ENCODE measurements around the gene PTGIS.

The PTGIS gene

GRCh38 chr20:49518576-49518975 is 49.4 kb downstream of the PTGIS start:
- Mint-ChIP-seq H3K27ac (no peak overlapping the region), H3K36me3 (ENCODE audit: low read depth) (peaks cover 3% of the 10 kb centered on the region), H3K4me3 (no peak overlapping the region), H3K9me3 (no peaks in the 10 kb centered on the region), H3K4me1 (ENCODE audit: low read depth) (no peaks in the 10 kb centered on the region), H3K27me3 (peaks cover 31% of the 10 kb centered on the region)

- H3K4me3 Mint-ChIP-seq: no peak overlapping the region
- no peak overlapping the region for H3K27ac Mint-ChIP-seq
- H3K27me3 Mint-ChIP-seq: peaks cover 28% of the 10 kb centered on the region
- no peaks in the 10 kb centered on the region for H3K36me3 Mint-ChIP-seq (ENCODE audit: low read depth)
- H3K9me3 Mint-ChIP-seq: no peaks in the 10 kb centered on the region
- H3K4me1 Mint-ChIP-seq (ENCODE audit: low read depth): no peaks in the 10 kb centered on the region
Observed at GRCh38 chr20:49517805-49518100, 50.2 kb downstream of the PTGIS start.

GRCh38 chr20:49516916-49517804 is 50.8 kb downstream of the PTGIS start:
- no peaks in the 10 kb centered on the region for H3K9me3 Mint-ChIP-seq
- H3K4me1 Mint-ChIP-seq (ENCODE audit: low read depth): no peaks in the 10 kb centered on the region
- H3K27ac Mint-ChIP-seq: no peak overlapping the region
- no peaks in the 10 kb centered on the region for H3K36me3 Mint-ChIP-seq (ENCODE audit: low read depth)
- H3K27me3 Mint-ChIP-seq: peaks cover 24% of the 10 kb centered on the region
- H3K4me3 Mint-ChIP-seq: no peak overlapping the region

- Mint-ChIP-seq H3K27ac (no peak overlapping the region), H3K27me3 (peaks cover 25% of the 10 kb centered on the region), H3K4me1 (ENCODE audit: low read depth) (no peaks in the 10 kb centered on the region), H3K36me3 (ENCODE audit: low read depth) (no peaks in the 10 kb centered on the region), H3K9me3 (no peaks in the 10 kb centered on the region), H3K4me3 (no peak overlapping the region)
Observed at GRCh38 chr20:49515586-49515985, 52.4 kb downstream of the PTGIS start.

- H3K27ac Mint-ChIP-seq: no peak overlapping the region
- H3K27me3 Mint-ChIP-seq: peaks cover 38% of the 10 kb centered on the region
Observed at GRCh38 chr20:49513517-49513916, 54.4 kb downstream of the PTGIS start.

GRCh38 chr20:49513009-49513408 is 54.9 kb downstream of the PTGIS start:
- H3K4me1 Mint-ChIP-seq (ENCODE audit: low read depth): peaks cover 5% of the 10 kb centered on the region
- peaks cover 41% of the 10 kb centered on the region for H3K27me3 Mint-ChIP-seq
- H3K4me3 Mint-ChIP-seq: no peak overlapping the region
- no peaks in the 10 kb centered on the region for H3K36me3 Mint-ChIP-seq (ENCODE audit: low read depth)
- no peak overlapping the region for H3K27ac Mint-ChIP-seq
- H3K9me3 Mint-ChIP-seq: no peaks in the 10 kb centered on the region

More at GRCh38 chr20:49513517-49513916, 54.4 kb downstream of the PTGIS start:
- Mint-ChIP-seq H3K4me1 (ENCODE audit: low read depth) (peaks cover 3% of the 10 kb centered on the region), H3K4me3 (no peak overlapping the region), H3K9me3 (no peaks in the 10 kb centered on the region), H3K36me3 (ENCODE audit: low read depth) (no peaks in the 10 kb centered on the region)

- H3K9me3 Mint-ChIP-seq: no peaks in the 10 kb centered on the region
Observed at GRCh38 chr20:49511788-49512525, 56.0 kb downstream of the PTGIS start.

GRCh38 chr20:49510562-49511122 is 57.3 kb downstream of the PTGIS start:
- Mint-ChIP-seq H3K36me3 (ENCODE audit: low read depth) (no peaks in the 10 kb centered on the region), H3K4me1 (ENCODE audit: low read depth) (peaks cover 5% of the 10 kb centered on the region), H3K27me3 (peaks cover 48% of the 10 kb centered on the region), H3K27ac (no peak overlapping the region), H3K4me3 (no peak overlapping the region), H3K9me3 (no peaks in the 10 kb centered on the region)

More at GRCh38 chr20:49511788-49512525, 56.0 kb downstream of the PTGIS start:
- peaks cover 5% of the 10 kb centered on the region for H3K4me1 Mint-ChIP-seq (ENCODE audit: low read depth)
- no peaks in the 10 kb centered on the region for H3K36me3 Mint-ChIP-seq (ENCODE audit: low read depth)
- H3K27me3 Mint-ChIP-seq: peaks cover 46% of the 10 kb centered on the region
- H3K27ac Mint-ChIP-seq: no peak overlapping the region
- no peak overlapping the region for H3K4me3 Mint-ChIP-seq

- Mint-ChIP-seq H3K9me3 (no peaks in the 10 kb centered on the region), H3K4me1 (ENCODE audit: low read depth) (peaks cover 5% of the 10 kb centered on the region), H3K36me3 (ENCODE audit: low read depth) (no peaks in the 10 kb centered on the region), H3K27me3 (peaks cover 50% of the 10 kb centered on the region), H3K4me3 (no peak overlapping the region), H3K27ac (no peak overlapping the region)
Observed at GRCh38 chr20:49508435-49509199, 59.3 kb downstream of the PTGIS start.

- H3K4me3 Mint-ChIP-seq: no peak overlapping the region
- no peaks in the 10 kb centered on the region for H3K36me3 Mint-ChIP-seq (ENCODE audit: low read depth)
- peaks cover 56% of the 10 kb centered on the region for H3K27me3 Mint-ChIP-seq
- H3K4me1 Mint-ChIP-seq (ENCODE audit: low read depth): peaks cover 5% of the 10 kb centered on the region
- no peak overlapping the region for H3K27ac Mint-ChIP-seq
- H3K9me3 Mint-ChIP-seq: no peaks in the 10 kb centered on the region
Observed at GRCh38 chr20:49507741-49508434, 60.0 kb downstream of the PTGIS start.

- H3K4me3 Mint-ChIP-seq: no peak overlapping the region
- peaks cover 52% of the 10 kb centered on the region for H3K27me3 Mint-ChIP-seq
- H3K27ac Mint-ChIP-seq: no peak overlapping the region
- H3K36me3 Mint-ChIP-seq (ENCODE audit: low read depth): no peaks in the 10 kb centered on the region
- H3K4me1 Mint-ChIP-seq (ENCODE audit: low read depth): peaks cover 5% of the 10 kb centered on the region
- no peaks in the 10 kb centered on the region for H3K9me3 Mint-ChIP-seq
Observed at GRCh38 chr20:49505518-49505917, 62.4 kb downstream of the PTGIS start.

- H3K9me3 Mint-ChIP-seq: no peaks in the 10 kb centered on the region
- no peak overlapping the region for H3K4me3 Mint-ChIP-seq
- peaks cover 39% of the 10 kb centered on the region for H3K27me3 Mint-ChIP-seq
- H3K4me1 Mint-ChIP-seq (ENCODE audit: low read depth): no peaks in the 10 kb centered on the region
- no peaks in the 10 kb centered on the region for H3K36me3 Mint-ChIP-seq (ENCODE audit: low read depth)
- H3K27ac Mint-ChIP-seq: no peak overlapping the region
Observed at GRCh38 chr20:49503176-49503575, 64.8 kb downstream of the PTGIS start.

GRCh38 chr20:49501917-49502316 is 66.0 kb downstream of the PTGIS start:
- H3K4me3 Mint-ChIP-seq: no peak overlapping the region
- H3K27me3 Mint-ChIP-seq: peaks cover 38% of the 10 kb centered on the region
- H3K27ac Mint-ChIP-seq: no peak overlapping the region
- no peaks in the 10 kb centered on the region for H3K36me3 Mint-ChIP-seq (ENCODE audit: low read depth)
- no peaks in the 10 kb centered on the region for H3K9me3 Mint-ChIP-seq
- H3K4me1 Mint-ChIP-seq (ENCODE audit: low read depth): no peaks in the 10 kb centered on the region

GRCh38 chr20:49497398-49497669 is 70.6 kb downstream of the PTGIS start:
- peaks cover 25% of the 10 kb centered on the region for H3K27me3 Mint-ChIP-seq
- H3K27ac Mint-ChIP-seq: no peak overlapping the region
- no peaks in the 10 kb centered on the region for H3K9me3 Mint-ChIP-seq
- H3K36me3 Mint-ChIP-seq (ENCODE audit: low read depth): no peaks in the 10 kb centered on the region
- H3K4me1 Mint-ChIP-seq (ENCODE audit: low read depth): no peaks in the 10 kb centered on the region
- no peak overlapping the region for H3K4me3 Mint-ChIP-seq
